Posterior cingulate gyrus (tissue), 11 donors: ENCODE measurements around the gene GALNT9.
A peak's percentile ranks its signal among the peaks of the same experiment; 100 is the strongest.
"Not testable (repeated sequence)": the region's sequence is repeated elsewhere in the genome, so short reads cannot be mapped to it uniquely, and the experiment has no call there.

Experiments
- DNase-seq, 10 donors: peaks; one replicate each; pipeline versions ENCODE4 v3.0.0 to v3.0.0-alpha.2; 2020 to 2021; ENCODE audit warnings: mixed read lengths in 3 of 10
- intact Hi-C: fragments of 100-400 bp; cut with DNase I; formaldehyde crosslinking; loops from one replicate; pipeline ENCODE4 v1.15.1; 2023

The GALNT9 gene

DNA sequence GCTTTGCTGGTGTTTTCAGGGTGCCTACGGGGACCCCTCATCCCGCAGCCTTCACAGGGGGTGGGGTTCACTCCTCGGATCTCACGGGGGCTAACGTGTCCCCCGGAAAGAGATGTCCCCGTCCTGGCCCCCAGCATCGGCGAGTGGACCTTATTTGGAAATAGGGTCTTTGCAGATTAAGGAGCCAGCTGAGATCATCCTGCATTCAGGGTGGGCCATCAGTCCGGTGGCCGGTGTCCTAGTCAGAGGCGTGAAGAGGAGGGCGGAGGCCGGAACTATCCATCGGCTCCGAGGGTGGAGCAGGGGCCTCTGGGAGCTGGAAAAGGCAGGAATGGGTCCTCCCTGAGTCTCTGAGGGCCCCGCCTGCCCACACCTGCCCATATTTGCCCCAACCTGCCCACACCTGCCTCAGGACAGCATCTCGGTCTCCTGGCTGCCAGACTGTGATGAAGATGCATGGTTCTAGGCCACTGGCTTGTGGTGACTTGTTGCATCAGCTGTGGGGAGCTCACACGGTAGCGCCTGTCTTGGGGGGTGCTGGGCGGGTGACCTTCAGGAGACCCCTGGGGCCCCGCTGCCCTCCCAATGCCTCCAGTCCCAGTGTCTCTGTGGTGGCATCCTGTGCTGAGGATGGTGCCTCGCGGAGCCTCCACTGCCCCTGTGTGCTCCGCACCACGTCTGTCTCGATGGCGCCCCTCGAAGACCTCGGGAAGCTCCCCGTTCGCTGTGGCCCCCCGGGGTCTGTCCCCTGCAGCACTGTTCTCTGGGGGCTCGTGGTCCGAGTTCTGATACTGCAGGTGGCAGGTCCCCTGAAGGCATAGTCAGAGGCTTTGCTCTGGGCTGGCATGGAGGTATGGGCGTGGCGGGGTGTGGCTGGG is 170.5 kb downstream of the GALNT9 start:
- peak in 4 of 10 donors; percentile 5 to 50 (median 42) for DNase-seq
- intact Hi-C loops, result loop anchor here (10.0 kb wide), 1 partner anchor 256 kb away; no protein-coding TSS in a partner anchor

DNA sequence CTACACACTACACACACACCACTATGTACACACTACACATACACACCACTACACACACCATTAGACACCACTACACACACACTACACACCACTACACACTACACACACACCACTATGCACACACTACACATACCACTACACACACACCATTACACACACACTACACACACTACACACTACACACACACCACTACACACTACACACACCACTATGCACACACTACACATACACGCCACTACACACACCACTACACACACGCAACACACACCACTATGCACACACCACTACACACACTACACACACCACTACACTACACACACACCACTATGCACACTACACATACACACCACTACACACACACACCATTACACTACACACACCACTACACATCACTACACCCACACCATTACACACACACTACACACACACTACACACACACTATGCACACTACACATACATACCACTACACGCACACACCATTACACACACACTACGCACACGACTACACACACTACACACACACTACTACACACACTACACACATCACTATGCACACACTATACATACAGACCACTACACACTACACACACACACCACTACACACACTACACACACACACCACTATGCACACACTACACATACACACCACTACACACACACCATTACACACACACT is 171.5 kb downstream of the GALNT9 start:
- intact Hi-C loops, result loop anchor here (10.0 kb wide), 1 partner anchor 257 kb away; no protein-coding TSS in a partner anchor
- DNase-seq, result no peak

DNA sequence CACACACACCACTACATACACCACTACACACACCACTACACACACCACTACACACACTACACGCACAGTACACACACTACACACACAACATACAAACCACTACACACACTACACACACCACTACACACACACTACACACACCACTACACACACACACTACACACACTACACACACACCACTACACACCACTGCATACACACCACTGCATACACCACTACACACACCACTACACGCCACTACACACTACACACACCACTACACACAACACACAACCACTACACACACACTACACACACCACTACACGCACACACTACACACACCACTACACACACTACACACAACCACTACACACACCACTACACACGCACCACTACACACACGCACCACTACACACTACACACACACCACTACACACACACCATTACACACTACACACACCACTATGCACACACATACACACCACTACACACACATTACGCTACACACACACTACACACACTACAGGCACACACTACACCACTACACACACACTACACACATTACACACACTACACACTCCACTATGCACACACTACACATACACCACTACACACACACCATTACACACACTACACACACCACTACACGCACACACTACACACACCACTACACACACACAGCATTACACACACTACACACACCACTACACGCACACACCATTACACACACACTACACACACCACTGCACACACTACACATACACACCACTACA is 172.6 kb downstream of the GALNT9 start:
- intact Hi-C loops, result loop anchor here (10.0 kb wide), 1 partner anchor 258 kb away; no protein-coding TSS in a partner anchor
- no peak for DNase-seq

DNA sequence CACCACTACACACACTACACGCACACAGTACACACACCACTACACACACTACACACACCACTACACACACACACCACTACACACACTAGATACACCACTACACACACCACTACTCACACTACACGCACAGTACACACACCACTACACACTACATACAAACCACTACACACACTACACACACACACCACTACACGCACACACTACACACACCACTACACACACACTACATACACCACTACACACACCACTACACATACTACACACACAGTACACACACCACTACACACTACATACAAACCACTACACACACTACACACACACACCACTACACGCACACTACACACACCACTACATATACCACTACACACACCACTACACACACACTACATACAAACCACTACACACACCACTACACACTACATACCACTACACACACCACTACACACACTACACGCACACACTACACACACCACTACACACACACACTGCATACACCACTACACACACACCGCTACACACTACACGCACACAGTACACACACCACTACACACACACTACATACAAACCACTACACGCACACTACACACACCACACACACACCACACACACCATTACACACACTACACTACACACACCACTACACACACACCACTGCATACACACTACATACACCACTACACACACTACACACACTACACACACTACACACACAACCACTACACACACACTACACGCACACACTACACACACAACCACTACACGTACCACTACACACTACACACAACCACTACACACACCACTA is 173.4 kb downstream of the GALNT9 start:
- DNase-seq, result no peak
- intact Hi-C loops, result loop anchor here (2.0 to 10.0 kb wide), 2 partner anchors 63 to 259 kb away; no protein-coding TSS in a partner anchor

DNA sequence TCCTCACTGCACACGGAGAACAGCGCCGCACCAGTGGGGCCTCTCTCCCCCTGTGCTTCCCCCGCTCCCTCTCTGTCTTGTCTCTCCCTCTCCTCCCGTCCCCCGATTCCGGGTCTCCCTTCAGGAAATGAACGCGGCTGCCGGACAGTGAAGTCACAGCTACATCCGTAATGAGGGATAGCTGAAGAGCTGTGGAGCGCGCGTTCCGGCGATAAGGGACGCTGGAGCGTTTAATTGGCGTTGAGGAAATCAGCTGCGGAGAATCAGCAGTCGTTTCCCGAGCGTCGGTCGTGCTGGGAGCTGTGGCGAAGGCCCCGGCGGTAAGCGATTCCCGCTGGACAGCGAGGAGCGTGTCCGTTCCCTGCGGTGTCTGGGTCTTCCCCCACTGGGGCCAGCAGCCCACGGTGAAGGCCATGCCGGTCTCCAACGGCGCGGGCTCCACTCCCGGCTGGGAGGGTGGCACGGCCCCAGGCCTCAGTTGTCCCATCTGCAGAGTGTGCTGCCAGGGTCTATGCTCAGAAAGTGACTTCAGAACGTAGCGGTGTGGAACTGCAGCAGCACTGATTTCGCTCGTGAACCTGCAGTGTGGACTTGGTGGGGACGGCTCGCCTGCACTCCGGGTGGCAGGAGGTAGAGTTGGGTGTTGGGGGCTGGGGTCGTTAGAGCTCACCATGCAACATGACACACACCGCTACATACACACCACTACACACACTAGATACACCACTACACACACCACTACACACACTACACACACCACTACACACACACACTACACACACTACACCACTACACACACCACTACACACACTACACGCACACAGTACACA is 174.2 kb downstream of the GALNT9 start:
- intact Hi-C loops, result loop anchor here (2.0 to 10.0 kb wide), 3 partner anchors 64 to 457 kb away; partner anchors contain the start of gene LRCOL1
- DNase-seq, result peak in 5 of 10 donors; percentile 5 to 71 (median 67)

DNA sequence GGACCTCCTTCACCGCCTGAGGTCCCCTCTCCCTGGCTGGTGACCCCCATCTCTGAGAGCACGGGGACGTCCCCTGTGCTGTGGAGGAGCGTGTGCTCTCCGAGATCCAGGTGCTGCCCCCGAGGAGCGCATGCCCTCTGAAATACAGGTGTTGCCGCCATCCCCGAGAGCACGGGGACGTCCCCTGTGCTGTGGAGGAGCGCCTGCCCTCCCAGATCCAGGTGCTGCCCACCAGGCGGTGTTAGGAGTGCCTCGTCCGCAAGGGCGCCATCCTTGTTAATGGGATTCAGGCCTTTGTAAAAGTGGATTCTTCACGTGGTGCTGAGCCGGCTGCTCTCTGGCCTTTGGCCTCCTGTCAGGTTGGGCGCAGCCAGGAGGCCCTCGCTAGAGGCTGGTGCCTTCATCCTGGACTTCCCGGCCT is 175.0 kb downstream of the GALNT9 start:
- DNase-seq, result peak in 5 of 10 donors; percentile 3 to 75 (median 58)
- intact Hi-C loops, result loop anchor here (2.0 to 10.0 kb wide), 3 partner anchors 64 to 458 kb away; partner anchors contain the start of gene LRCOL1

DNA sequence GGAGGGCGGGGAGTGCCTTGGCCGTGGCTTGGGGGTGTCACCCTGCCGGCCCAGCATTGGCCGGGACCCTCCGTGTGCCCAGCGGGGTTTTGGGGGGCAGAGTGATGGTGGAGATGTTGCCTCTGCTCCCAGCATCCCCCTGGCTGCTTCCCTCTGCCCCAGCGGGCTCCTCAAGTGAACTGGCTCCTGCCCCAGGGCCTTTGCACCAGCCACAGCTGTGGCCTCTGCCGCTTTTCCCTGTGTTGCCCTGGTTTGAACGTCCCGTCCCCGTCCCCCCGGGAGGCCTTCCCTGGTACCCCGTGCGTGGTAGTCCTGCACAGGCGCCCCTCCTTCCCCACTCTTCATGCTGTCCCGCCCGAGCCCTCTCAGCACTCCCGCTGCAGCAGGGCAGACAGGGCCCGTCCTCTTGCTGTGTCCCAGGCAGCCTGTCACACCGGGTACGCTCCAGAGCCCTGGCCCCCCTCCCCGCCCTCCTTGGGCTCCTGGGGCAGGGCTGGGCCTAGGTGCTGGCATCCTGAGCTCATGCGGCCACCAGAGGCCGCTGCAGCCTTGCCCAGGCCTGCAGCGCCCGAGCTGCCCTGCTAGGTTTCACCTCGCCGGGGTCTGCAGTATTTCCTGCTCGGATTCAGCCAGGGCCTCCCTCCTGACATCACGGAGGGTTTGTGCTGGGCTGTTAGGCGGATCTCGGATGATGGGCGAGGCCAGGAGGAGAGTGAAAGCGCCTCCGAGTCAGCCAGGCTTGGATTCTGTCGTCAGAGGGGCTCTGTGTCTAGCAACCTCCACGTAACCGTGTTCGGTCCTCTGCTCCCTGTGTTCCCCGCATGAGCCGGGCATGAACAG is 175.7 kb downstream of the GALNT9 start:
- peak in 9 of 10 donors; percentile 40 to 93 (median 59) for DNase-seq
- intact Hi-C loops, result loop anchor here (2.0 to 10.0 kb wide), 3 partner anchors 65 to 459 kb away; partner anchors contain the start of gene LRCOL1

DNA sequence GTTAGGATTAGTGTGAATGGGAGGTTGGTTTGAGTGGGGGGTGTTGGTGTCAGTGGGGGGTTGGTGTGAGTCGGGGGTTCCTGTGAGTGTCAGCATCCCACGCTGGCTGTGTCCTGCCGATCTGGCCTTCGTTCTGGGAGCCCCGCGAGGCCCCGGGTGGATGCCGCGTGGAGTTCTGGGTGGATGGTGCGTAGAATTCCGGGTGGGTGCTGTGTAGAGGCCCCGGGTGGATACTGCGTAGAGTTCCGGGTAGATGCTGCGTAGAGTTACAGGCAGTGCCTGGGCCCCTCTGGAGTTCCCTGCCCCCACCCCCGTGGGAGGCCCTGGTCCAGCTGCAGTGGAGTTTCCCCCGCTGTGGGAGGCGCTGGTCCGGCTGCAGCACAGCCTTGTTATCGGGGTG is 176.4 kb downstream of the GALNT9 start:
- intact Hi-C loops, result loop anchor here (5.0 to 10.0 kb wide), 2 partner anchors 262 to 459 kb away; partner anchors contain the start of gene LRCOL1
- DNase-seq, result peak in 4 of 10 donors; percentile 4 to 78 (median 59)

DNA sequence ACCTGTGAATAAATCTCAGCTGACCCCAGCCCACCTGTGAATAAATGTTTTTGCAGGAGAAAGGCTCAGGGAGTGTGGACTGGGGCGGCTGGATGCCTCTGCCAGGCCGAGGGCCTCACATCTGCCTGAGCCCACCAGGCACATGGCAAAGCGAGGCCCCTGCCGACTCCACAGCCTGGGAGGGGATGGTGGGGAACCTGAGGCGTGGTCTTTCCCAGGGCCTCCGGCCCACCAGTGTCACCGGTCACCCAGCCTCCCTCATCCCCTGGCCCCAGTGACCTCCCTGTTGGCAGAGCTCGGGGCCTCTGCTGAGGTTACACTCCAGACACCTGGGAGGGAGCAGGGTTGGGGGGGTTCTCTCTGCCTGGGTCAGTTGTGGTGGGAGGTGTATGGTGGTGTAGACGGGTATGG is 177.0 kb downstream of the GALNT9 start:
- intact Hi-C loops, result loop anchor here (5.0 to 10.0 kb wide), 2 partner anchors 262 to 460 kb away; partner anchors contain the start of gene LRCOL1
- peak in 5 of 10 donors; percentile 2 to 82 (median 46) for DNase-seq

DNA sequence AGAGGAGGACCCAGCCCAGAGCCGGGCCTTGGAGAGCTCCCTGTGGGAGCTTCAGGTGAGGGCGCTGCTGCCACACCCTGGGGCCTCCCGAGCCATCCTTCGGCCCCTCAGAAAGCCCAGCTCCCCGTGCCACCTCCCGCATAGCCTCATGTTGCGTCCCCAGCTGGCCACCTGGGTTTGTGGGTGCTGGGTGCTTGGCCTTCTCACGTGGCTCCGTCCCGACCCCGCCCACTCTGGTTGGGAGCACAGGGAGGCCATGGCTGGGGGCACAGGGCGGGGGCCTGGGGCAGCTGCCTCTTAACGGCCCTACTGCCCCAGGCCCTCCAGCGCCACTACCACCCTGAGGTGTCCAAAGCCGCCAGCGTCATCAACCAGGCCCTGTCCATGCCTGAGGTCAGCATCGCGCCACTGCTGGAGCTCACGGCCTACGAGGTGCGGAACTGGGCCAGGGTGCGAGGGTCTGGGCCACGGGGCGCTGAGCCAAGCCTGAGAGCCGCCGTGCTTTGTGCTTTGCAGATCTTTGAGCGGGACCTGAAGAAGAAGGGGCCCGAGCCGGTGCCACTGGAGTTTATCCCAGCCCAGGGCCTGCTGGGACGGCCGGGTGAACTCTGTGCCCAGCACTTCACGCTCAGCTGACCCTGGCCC is 177.5 kb downstream of the GALNT9 start:
- intact Hi-C loops, result loop anchor here (5.0 to 10.0 kb wide), 2 partner anchors 263 to 460 kb away; partner anchors contain the start of gene LRCOL1

DNA sequence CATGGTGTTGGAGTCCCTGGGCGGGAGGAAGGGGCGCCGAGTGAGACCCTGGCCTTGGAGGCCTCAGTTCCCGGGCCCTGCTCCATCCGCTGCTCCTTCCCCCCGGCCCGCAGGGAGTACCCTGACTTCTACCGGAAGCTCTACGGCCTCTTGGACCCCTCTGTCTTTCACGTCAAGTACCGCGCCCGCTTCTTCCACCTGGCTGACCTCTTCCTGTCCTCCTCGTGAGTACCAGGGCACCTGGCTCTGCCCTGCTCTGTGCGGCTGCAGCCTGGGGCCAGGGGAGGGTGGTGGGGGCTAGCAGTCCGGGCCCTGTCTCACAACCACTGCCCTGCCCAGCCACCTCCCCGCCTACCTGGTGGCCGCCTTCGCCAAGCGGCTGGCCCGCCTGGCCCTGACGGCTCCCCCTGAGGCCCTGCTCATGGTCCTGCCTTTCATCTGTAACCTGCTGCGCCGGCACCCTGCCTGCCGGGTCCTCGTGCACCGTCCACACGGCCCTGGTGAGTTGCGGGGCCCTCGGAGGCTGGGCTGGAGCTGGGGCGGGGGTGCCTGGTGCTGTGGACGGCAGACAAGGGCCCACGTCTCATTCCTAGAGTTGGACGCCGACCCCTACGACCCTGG is 178.1 kb downstream of the GALNT9 start:
- DNase-seq, result peak in 5 of 10 donors; percentile 2 to 70 (median 55)
- intact Hi-C loops, result loop anchor here (5.0 to 10.0 kb wide), 2 partner anchors 264 to 461 kb away; partner anchors contain the start of gene LRCOL1

More for the DNA sequence above, 177.5 kb downstream of the GALNT9 start:
- peak in 6 of 10 donors; percentile 6 to 82 (median 43) for DNase-seq

DNA sequence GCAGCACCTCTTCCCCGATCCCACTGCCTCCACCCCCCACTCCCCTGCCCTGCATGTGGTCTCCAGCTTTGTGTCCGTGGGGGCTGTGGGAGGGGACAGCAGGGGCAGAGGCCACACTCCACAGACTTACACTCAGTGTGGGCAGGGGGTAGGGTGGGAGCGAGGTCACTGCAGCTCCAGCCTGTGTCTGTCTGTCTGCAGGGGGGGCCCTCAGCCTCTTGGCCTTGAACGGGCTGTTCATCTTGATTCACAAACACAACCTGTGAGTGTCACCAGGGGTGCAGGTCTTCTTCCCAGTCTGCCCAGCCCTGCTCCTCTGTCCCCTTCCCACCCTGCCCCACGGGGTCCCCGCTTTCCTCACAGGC is 178.6 kb downstream of the GALNT9 start:
- intact Hi-C loops, result loop anchor here (5.0 to 10.0 kb wide), 2 partner anchors 264 to 462 kb away; partner anchors contain the start of gene LRCOL1
- peak in 3 of 10 donors; percentile 1 to 74 (median 57) for DNase-seq

DNA sequence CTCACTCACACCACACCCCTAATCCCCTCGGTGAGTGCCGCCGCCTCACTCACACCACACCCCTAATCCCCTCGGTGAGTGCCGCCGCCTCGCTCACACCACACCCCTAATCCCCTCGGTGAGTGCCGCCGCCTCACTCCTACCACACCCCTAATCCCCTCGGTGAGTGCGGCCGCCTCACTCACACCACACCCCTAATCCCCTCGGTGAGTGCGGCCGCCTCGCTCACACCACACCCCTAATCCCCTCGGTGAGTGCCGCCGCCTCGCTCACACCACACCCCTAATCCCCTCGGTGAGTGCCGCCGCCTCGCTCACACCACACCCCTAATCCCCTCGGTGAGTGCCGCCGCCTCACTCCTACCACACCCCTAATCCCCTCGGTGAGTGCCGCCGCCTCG is 179.9 kb downstream of the GALNT9 start:
- intact Hi-C loops, result not testable (repeated sequence)
- DNase-seq, result peak in 1 of 10 donors; percentile 73

DNA sequence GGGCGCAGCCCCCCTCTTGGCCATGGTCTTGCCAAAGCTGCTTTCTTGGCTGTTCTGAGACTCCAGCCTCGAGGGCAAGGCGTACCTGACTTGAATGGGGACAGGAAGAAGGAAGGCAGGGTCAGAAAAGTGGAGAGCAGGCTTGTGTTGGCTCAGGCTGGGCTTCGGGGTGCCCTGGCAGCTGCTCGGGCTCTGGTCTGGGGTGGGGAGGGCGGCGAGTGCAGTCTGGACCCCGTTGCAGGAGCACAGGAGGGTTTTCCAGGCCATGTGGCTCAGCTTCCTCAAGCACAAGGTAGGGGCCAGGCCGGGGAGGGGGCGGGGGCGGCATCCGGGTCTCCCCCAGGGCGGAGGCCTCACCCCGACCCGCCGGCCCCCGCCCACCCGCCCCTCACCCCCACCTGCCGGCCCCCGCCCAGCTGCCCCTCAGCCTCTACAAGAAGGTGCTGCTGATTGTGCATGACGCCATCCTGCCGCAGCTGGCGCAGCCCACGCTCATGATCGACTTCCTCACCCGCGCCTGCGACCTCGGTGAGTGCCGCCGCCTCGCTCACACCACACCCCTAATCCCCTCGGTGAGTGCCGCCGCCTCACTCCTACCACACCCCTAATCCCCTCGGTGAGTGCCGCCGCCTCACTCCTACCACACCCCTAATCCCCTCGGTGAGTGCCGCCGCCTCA is 180.9 kb downstream of the GALNT9 start:
- peak in 2 of 10 donors; percentile 43 to 71 for DNase-seq

More for the DNA sequence above, 180.9 kb downstream of the GALNT9 start:
- intact Hi-C loops, result no loop called here
